ENCODE data around the gene PTER.

The PTER gene

GRCh38 chr10:16449454-16449853 is 12.6 kb downstream of the PTER start:
- H3K27ac ChIP-seq, result no peak overlapping the region
- no peak for TF ChIP-seq CTCF (IDR thresholded peaks at IDR 0.05; ENCODE audit: low read depth, low read length)
- no peaks in the 10 kb centered on the region for H3K27me3 ChIP-seq (ENCODE audit: insufficient read depth, low read depth, severe bottlenecking)
- no peak for DNase-seq
- H3K4me3 ChIP-seq (ENCODE audit: low read depth, low read length), result no peak overlapping the region
- H3K36me3 ChIP-seq, result no peaks in the 10 kb centered on the region
- H3K9me3 ChIP-seq (ENCODE audit: severe bottlenecking), result no peaks in the 10 kb centered on the region

GRCh38 chr10:16458166-16458955 is 21.6 kb downstream of the PTER start:
- no peaks in the 10 kb centered on the region for H3K9me3 ChIP-seq (ENCODE audit: severe bottlenecking)
- no peak overlapping the region for H3K27ac ChIP-seq
- H3K36me3 ChIP-seq, result no peaks in the 10 kb centered on the region
- no peak overlapping the region for H3K4me3 ChIP-seq (ENCODE audit: low read depth, low read length)
- DNase-seq, result no peak
- H3K27me3 ChIP-seq (ENCODE audit: insufficient read depth, low read depth, severe bottlenecking), result no peaks in the 10 kb centered on the region
- TF ChIP-seq CTCF (IDR thresholded peaks at IDR 0.05; ENCODE audit: low read depth, low read length), result no peak

- Histone ChIP-seq H3K27ac (no peak overlapping the region), H3K9me3 (ENCODE audit: severe bottlenecking) (no peaks in the 10 kb centered on the region), H3K4me3 (ENCODE audit: low read depth, low read length) (no peak overlapping the region), H3K27me3 (ENCODE audit: insufficient read depth, low read depth, severe bottlenecking) (no peaks in the 10 kb centered on the region), H3K36me3 (no peaks in the 10 kb centered on the region)
- no peak for DNase-seq
- no peak for TF ChIP-seq CTCF (IDR thresholded peaks at IDR 0.05; ENCODE audit: low read depth, low read length)
Observed at GRCh38 chr10:16459423-16459939, 22.7 kb downstream of the PTER start.

- TF ChIP-seq CTCF (IDR thresholded peaks at IDR 0.05; ENCODE audit: low read depth, low read length), result no peak
- Histone ChIP-seq H3K4me3 (ENCODE audit: low read depth, low read length) (no peak overlapping the region), H3K36me3 (no peaks in the 10 kb centered on the region), H3K27me3 (ENCODE audit: insufficient read depth, low read depth, severe bottlenecking) (no peaks in the 10 kb centered on the region), H3K9me3 (ENCODE audit: severe bottlenecking) (no peaks in the 10 kb centered on the region), H3K27ac (no peak overlapping the region)
- no peak for DNase-seq
Observed at GRCh38 chr10:16466001-16466400, 29.2 kb downstream of the PTER start.

GRCh38 chr10:16470747-16471146 is 33.9 kb downstream of the PTER start:
- Histone ChIP-seq H3K4me3 (ENCODE audit: low read depth, low read length) (no peak overlapping the region), H3K9me3 (ENCODE audit: severe bottlenecking) (no peaks in the 10 kb centered on the region), H3K36me3 (no peaks in the 10 kb centered on the region), H3K27ac (no peak overlapping the region), H3K27me3 (ENCODE audit: insufficient read depth, low read depth, severe bottlenecking) (no peaks in the 10 kb centered on the region)
- DNase-seq, result no peak
- TF ChIP-seq CTCF (IDR thresholded peaks at IDR 0.05; ENCODE audit: low read depth, low read length), result no peak

- no peak for DNase-seq
- Histone ChIP-seq H3K36me3 (no peaks in the 10 kb centered on the region), H3K27ac (no peak overlapping the region), H3K4me3 (ENCODE audit: low read depth, low read length) (no peak overlapping the region), H3K9me3 (ENCODE audit: severe bottlenecking) (no peaks in the 10 kb centered on the region), H3K27me3 (ENCODE audit: insufficient read depth, low read depth, severe bottlenecking) (no peaks in the 10 kb centered on the region)
- no peak for TF ChIP-seq CTCF (IDR thresholded peaks at IDR 0.05; ENCODE audit: low read depth, low read length)
Observed at GRCh38 chr10:16472828-16473227, 36.0 kb downstream of the PTER start.
